Fibroblast of the aortic adventitia (primary cell): Measurements from ENCODE around the gene USP24. TPM values are rescaled to one million over a fixed set of nuclear protein-coding genes. Genes with fewer than 3 reads are reported as not detected.
A peak's percentile ranks its signal among the peaks of the same experiment; 100 is the strongest.

Experiments used
- DNase-seq: peaks from one replicate; pipeline ENCODE4 v3.0.0-alpha.2; 2010; ENCODE audit warnings: low read depth
- H3K4me3 ChIP-seq: 2 replicates; pipeline ENCODE4 v1.5.1; 2011; ENCODE audit warnings: low read depth, mild to moderate bottlenecking, control low read depth, low read length, moderate library complexity
- CTCF ChIP-seq: IDR thresholded peaks from 2 replicates; pipeline ENCODE4 v1.5.1; 2011; ENCODE audit warnings: mild to moderate bottlenecking, low read length, control low read depth, inconsistent platforms; ENCODE audit not compliant: insufficient read depth
- total RNA-seq: library from RNA; depleted of rRNA; stranded (reverse); fragments of >200 nt; gene quantifications from 2 replicates; pipeline ENCODE4 v1.2.3, GENCODE V29; 2012; ENCODE audit warnings: low replicate concordance

The USP24 gene, protein sequence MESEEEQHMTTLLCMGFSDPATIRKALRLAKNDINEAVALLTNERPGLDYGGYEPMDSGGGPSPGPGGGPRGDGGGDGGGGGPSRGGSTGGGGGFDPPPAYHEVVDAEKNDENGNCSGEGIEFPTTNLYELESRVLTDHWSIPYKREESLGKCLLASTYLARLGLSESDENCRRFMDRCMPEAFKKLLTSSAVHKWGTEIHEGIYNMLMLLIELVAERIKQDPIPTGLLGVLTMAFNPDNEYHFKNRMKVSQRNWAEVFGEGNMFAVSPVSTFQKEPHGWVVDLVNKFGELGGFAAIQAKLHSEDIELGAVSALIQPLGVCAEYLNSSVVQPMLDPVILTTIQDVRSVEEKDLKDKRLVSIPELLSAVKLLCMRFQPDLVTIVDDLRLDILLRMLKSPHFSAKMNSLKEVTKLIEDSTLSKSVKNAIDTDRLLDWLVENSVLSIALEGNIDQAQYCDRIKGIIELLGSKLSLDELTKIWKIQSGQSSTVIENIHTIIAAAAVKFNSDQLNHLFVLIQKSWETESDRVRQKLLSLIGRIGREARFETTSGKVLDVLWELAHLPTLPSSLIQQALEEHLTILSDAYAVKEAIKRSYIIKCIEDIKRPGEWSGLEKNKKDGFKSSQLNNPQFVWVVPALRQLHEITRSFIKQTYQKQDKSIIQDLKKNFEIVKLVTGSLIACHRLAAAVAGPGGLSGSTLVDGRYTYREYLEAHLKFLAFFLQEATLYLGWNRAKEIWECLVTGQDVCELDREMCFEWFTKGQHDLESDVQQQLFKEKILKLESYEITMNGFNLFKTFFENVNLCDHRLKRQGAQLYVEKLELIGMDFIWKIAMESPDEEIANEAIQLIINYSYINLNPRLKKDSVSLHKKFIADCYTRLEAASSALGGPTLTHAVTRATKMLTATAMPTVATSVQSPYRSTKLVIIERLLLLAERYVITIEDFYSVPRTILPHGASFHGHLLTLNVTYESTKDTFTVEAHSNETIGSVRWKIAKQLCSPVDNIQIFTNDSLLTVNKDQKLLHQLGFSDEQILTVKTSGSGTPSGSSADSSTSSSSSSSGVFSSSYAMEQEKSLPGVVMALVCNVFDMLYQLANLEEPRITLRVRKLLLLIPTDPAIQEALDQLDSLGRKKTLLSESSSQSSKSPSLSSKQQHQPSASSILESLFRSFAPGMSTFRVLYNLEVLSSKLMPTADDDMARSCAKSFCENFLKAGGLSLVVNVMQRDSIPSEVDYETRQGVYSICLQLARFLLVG (N-terminal part only)
- total RNA-seq = 21.1 and 44.8 TPM in 2 replicates

DNA sequence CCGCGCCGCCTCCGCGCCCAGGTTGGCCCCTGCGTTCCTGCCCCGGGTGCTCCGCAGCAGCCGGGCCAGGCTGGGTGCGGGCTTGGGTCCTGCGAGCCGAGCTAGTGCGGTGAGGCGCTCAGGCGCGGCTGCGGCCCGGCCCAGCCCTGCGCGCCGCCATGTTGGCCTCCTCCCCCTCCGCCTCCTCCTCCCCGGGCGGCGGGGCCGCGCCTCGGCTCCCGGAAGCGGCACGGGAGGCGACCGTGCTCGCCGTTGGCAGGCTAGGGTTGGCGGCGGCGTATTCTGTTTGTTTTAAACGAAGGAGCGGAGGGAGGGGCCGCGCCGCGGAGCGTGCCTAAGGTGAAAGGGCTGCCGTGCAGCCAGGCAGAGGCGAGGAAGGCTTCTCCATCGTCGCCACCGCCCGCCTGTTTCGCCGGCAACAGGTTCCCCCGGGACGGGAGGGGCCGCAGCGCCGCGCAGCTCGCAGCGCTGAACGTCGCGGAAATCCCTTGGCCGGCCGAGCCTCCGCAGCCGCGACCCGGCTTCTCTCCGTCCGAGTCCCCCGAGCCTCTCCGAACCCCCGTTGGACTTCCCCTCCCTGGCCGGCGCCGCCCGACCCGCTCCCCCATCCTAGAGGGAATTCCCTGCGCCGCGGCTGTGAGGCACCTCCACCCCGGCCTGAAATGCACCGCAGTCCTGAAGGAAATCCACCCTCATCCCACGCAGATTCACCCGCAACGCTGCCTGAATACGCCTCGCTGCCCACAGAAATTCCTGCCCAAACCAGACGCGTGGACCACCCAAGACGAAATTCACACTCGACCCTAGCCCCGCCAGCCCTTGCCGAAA lies at the start of gene USP24:
TSS of gene USP24 (minus strand) at position 171 of the 828 bp plus-strand sequence. CDS start 251 bp downstream, outside the sequence.
- no peak for TF ChIP-seq CTCF
- DNase-seq = peak; percentile 52
- peak within 1 kb of the TSS; percentile 90 for H3K4me3 ChIP-seq

- peak; percentile 63 for DNase-seq
- TF ChIP-seq CTCF = no peak
- no peak overlapping the region for H3K4me3 ChIP-seq
Observed at GRCh38 chr1:55262822-55263221, 47.7 kb upstream of the USP24 start.

- no peak for TF ChIP-seq CTCF
- H3K4me3 ChIP-seq = no peak overlapping the region
- DNase-seq = no peak
Observed at GRCh38 chr1:55259911-55260609, 44.9 kb upstream of the USP24 start.

- no peak overlapping the region for H3K4me3 ChIP-seq
- no peak for DNase-seq
- no peak for TF ChIP-seq CTCF
Observed at GRCh38 chr1:55257958-55258357, 42.8 kb upstream of the USP24 start.

- DNase-seq = no peak
- TF ChIP-seq CTCF = no peak
- H3K4me3 ChIP-seq = no peak overlapping the region
Observed at GRCh38 chr1:55255901-55256300, 40.7 kb upstream of the USP24 start.
